ENCODE results near the gene DOCK7.

DNA sequence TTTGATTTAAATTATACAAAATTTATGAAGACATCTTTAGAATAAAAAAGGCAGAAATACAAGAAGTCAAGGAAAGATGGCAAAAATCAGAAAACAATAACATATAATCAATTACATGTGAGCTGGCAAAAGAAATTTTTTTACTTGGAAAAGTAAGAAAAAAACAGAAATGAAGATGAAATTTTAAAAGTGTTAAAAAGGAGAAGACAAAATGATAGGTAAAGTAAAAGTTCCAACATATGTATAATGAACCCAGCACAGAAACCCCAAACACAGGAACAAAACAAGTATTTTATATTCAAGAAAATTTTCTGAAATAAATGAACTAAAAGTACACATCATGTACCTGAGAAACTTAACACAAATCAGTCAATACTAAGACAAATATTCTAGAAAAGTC lies 188.0 kb downstream of the DOCK7 start:
- TF ChIP-seq, protein P1, sequence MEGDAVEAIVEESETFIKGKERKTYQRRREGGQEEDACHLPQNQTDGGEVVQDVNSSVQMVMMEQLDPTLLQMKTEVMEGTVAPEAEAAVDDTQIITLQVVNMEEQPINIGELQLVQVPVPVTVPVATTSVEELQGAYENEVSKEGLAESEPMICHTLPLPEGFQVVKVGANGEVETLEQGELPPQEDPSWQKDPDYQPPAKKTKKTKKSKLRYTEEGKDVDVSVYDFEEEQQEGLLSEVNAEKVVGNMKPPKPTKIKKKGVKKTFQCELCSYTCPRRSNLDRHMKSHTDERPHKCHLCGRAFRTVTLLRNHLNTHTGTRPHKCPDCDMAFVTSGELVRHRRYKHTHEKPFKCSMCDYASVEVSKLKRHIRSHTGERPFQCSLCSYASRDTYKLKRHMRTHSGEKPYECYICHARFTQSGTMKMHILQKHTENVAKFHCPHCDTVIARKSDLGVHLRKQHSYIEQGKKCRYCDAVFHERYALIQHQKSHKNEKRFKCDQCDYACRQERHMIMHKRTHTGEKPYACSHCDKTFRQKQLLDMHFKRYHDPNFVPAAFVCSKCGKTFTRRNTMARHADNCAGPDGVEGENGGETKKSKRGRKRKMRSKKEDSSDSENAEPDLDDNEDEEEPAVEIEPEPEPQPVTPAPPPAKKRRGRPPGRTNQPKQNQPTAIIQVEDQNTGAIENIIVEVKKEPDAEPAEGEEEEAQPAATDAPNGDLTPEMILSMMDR (conservative IDR thresholded peaks at IDR 0.05 in 1 of 2, IDR thresholded peaks at IDR 0.05 in 1 of 2; ENCODE audit: extremely low read depth in 1 of 2, insufficient read depth in 1 of 2, low read depth in 1 of 2, low read length in 2 of 2), result no peak
- TF ChIP-seq EZH2 (IDR thresholded peaks at IDR 0.05; ENCODE audit: borderline replicate concordance, low read length), result no peak

Data from mammary epithelial cell (primary cell).